Loucy (cell line): ENCODE measurements around the gene GON4L.

ENCODE experiments used
- H2AFZ ChIP-seq: fragments of 200-600 bp; sonication (generic); 2 replicates; pipeline ENCODE4 v1.6.0; 2016; ENCODE audit warnings: antibody characterized with exemption, mild to moderate bottlenecking, low read length, moderate library complexity
- H3F3A ChIP-seq: fragments of 200-600 bp; 2 replicates; pipeline ENCODE4 v1.6.0; 2016; ENCODE audit warnings: antibody characterized with exemption, low read depth, mild to moderate bottlenecking
- H3K27me3 ChIP-seq: fragments of 200-600 bp; sonication (generic); 2 replicates; pipeline ENCODE4 v1.6.1; 2014; ENCODE audit warnings: low read length, mild to moderate bottlenecking; ENCODE audit not compliant: insufficient read depth, poor library complexity, severe bottlenecking
- H3K36me3 ChIP-seq: fragments of 200-600 bp; sonication (generic); 2 replicates; pipeline ENCODE4 v1.6.1; 2016; ENCODE audit warnings: low read length; ENCODE audit not compliant: insufficient read depth
- H3K4me1 ChIP-seq: fragments of 200-600 bp; sonication (generic); 2 replicates; pipeline ENCODE4 v1.5.1; 2014; ENCODE audit warnings: low read length, mild to moderate bottlenecking; ENCODE audit not compliant: insufficient read depth, poor library complexity, severe bottlenecking
- H3K4me2 ChIP-seq: fragments of 200-600 bp; sonication (generic); 2 replicates; pipeline ENCODE4 v1.6.0; 2014; ENCODE audit warnings: antibody characterized with exemption, low read length, low read depth, mild to moderate bottlenecking; ENCODE audit not compliant: poor library complexity, severe bottlenecking
- H3K4me3 ChIP-seq: fragments of 200-600 bp; sonication (generic); 2 replicates; pipeline ENCODE4 v1.5.1; 2014; ENCODE audit warnings: low read length, mild to moderate bottlenecking, mixed read lengths; ENCODE audit not compliant: poor library complexity, severe bottlenecking
- H3K79me2 ChIP-seq: fragments of 200-600 bp; sonication (generic); 2 replicates; pipeline ENCODE4 v1.6.1; 2014; ENCODE audit warnings: low read length; ENCODE audit not compliant: insufficient read depth
- H3K9ac ChIP-seq: fragments of 200-600 bp; sonication (generic); 2 replicates; pipeline ENCODE4 v1.6.0; 2014; ENCODE audit warnings: mild to moderate bottlenecking, low read depth, low read length, moderate library complexity; ENCODE audit not compliant: poor library complexity, severe bottlenecking
- H3K9me2 ChIP-seq: fragments of 200-600 bp; sonication (generic); replicated peaks from 2 replicates; pipeline ENCODE4 v1.6.1; 2016; ENCODE audit warnings: low read depth, low read length, mixed read lengths
- H3K9me3 ChIP-seq: fragments of 200-600 bp; sonication (generic); 2 replicates; pipeline ENCODE4 v1.6.1; 2014; ENCODE audit warnings: mild to moderate bottlenecking, antibody characterized with exemption, low read length, low read depth; ENCODE audit not compliant: insufficient read depth
- H4K20me1 ChIP-seq: fragments of 200-600 bp; sonication (generic); 2 replicates; pipeline ENCODE4 v1.6.0; 2014; ENCODE audit warnings: antibody characterized with exemption, low read length, mild to moderate bottlenecking; ENCODE audit not compliant: insufficient read depth, poor library complexity, severe bottlenecking
- EZH2phosphoT487 ChIP-seq: fragments of 200-600 bp; IDR thresholded peaks from 2 replicates; pipeline ENCODE4 v1.6.1; 2018; ENCODE audit warnings: antibody characterized with exemption, mild to moderate bottlenecking, moderate library complexity, borderline replicate concordance
- TF ChIP-seq, protein P1 (sequence below): fragments of 200-600 bp; sonication (generic); conservative IDR thresholded peaks from 2 replicates; pipeline ENCODE4 v1.5.1; 2014; ENCODE audit warnings: mild to moderate bottlenecking, antibody characterized with exemption, low read length

GON4L gene

DNA sequence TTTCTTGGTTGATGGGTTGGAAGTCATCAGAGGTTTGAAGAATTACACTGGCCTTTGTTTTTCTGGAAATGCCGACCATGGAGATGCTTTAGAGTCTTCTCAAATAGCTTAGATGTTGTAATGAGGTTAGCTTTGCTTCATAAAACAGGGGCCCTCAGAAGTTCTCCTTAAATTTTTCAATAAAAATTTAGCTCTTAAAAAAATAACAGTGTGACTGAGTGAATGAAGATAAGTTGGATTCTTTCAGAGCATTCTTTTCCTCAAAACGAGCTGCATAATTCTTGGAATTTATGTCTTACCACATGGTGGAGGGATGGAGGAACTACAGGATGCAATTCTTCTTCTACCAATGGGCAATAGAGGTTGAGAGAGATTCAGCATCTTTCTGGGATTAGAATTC is 25.8 kb upstream of the GON4L start:
- Histone ChIP-seq H3K36me3 (no peaks in the 10 kb centered on the region), H3K4me3 (no peak overlapping the region), H2AFZ (no peak overlapping the region), H3K27me3 (no peaks in the 10 kb centered on the region), H3K9ac (no peak overlapping the region), H3K79me2 (no peaks in the 10 kb centered on the region), H3K4me1 (no peaks in the 10 kb centered on the region), H3K9me3 (no peaks in the 10 kb centered on the region), H3F3A (no peaks in the 10 kb centered on the region), H3K4me2 (no peak overlapping the region), H4K20me1 (no peaks in the 10 kb centered on the region), H3K9me2 (no peaks in the 10 kb centered on the region)
- TF ChIP-seq, protein P1, sequence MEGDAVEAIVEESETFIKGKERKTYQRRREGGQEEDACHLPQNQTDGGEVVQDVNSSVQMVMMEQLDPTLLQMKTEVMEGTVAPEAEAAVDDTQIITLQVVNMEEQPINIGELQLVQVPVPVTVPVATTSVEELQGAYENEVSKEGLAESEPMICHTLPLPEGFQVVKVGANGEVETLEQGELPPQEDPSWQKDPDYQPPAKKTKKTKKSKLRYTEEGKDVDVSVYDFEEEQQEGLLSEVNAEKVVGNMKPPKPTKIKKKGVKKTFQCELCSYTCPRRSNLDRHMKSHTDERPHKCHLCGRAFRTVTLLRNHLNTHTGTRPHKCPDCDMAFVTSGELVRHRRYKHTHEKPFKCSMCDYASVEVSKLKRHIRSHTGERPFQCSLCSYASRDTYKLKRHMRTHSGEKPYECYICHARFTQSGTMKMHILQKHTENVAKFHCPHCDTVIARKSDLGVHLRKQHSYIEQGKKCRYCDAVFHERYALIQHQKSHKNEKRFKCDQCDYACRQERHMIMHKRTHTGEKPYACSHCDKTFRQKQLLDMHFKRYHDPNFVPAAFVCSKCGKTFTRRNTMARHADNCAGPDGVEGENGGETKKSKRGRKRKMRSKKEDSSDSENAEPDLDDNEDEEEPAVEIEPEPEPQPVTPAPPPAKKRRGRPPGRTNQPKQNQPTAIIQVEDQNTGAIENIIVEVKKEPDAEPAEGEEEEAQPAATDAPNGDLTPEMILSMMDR: no peak
- no peak for TF ChIP-seq EZH2phosphoT487

DNA sequence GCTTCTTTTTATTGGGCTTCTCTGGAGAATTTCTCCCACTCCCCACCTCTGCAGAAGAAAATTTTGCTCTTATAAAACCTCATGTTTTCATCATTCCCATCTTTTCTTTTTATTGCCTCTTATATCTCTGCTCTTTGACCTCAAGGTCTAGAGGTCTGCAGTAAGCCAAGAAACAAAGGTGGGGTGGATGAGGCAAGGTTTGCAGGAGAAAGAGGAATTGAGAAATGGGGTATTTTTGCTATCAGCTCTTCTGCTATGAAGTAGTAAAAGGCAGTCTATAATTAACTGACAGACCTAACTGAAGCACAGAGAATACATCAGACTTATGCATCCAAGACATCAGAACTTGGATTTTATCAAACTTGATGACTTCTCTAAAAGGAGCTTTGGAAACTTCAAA is 25.2 kb upstream of the GON4L start:
- H3K4me3 ChIP-seq: no peak overlapping the region
- no peaks in the 10 kb centered on the region for H3K9me3 ChIP-seq
- H2AFZ ChIP-seq: no peak overlapping the region
- H3K27me3 ChIP-seq: no peaks in the 10 kb centered on the region
- no peaks in the 10 kb centered on the region for H3K9me2 ChIP-seq
- H3K4me2 ChIP-seq: no peak overlapping the region
- no peaks in the 10 kb centered on the region for H3F3A ChIP-seq
- H3K4me1 ChIP-seq: no peaks in the 10 kb centered on the region
- TF ChIP-seq, protein P1: no peak
- no peak for TF ChIP-seq EZH2phosphoT487
- no peak overlapping the region for H3K9ac ChIP-seq
- H4K20me1 ChIP-seq: no peaks in the 10 kb centered on the region
- H3K79me2 ChIP-seq: no peaks in the 10 kb centered on the region
- H3K36me3 ChIP-seq: no peaks in the 10 kb centered on the region

DNA sequence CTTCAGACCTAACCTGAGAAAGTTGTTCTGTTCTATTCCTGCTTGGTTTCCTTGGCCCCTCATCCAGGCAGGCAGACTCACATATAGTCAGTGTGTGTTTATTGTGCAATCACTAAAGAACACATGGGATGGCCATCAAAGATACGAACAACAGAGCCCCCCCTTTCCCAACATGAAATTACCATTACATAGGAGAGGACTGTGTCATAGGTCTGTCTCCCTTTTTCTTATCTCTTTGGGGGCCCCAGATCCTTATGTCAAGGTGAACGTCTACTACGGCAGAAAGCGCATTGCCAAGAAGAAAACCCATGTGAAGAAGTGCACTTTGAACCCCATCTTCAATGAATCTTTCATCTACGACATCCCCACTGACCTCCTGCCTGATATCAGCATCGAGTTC is 23.9 kb upstream of the GON4L start:
- no peaks in the 10 kb centered on the region for H3K36me3 ChIP-seq
- H3K4me2 ChIP-seq: no peak overlapping the region
- H2AFZ ChIP-seq: no peak overlapping the region
- no peaks in the 10 kb centered on the region for H3K4me1 ChIP-seq
- no peak overlapping the region for H3K9ac ChIP-seq
- H3K9me2 ChIP-seq: no peaks in the 10 kb centered on the region
- H3K79me2 ChIP-seq: no peaks in the 10 kb centered on the region
- H3F3A ChIP-seq: no peaks in the 10 kb centered on the region
- no peaks in the 10 kb centered on the region for H3K27me3 ChIP-seq
- no peaks in the 10 kb centered on the region for H3K9me3 ChIP-seq
- no peak overlapping the region for H3K4me3 ChIP-seq
- no peaks in the 10 kb centered on the region for H4K20me1 ChIP-seq
- TF ChIP-seq, protein P1: no peak
- no peak for TF ChIP-seq EZH2phosphoT487
